GM21529 (cell line): ENCODE results near the gene INO80.
A peak's percentile ranks its signal among the peaks of the same experiment; 100 is the strongest.

Source experiments
- ATAC-seq: cut with Tn5 transposase; IDR thresholded peaks from one replicate; pipeline ENCODE4 v1.9.1; 2021; ENCODE audit not compliant: unreplicated experiment

The INO80 gene

DNA sequence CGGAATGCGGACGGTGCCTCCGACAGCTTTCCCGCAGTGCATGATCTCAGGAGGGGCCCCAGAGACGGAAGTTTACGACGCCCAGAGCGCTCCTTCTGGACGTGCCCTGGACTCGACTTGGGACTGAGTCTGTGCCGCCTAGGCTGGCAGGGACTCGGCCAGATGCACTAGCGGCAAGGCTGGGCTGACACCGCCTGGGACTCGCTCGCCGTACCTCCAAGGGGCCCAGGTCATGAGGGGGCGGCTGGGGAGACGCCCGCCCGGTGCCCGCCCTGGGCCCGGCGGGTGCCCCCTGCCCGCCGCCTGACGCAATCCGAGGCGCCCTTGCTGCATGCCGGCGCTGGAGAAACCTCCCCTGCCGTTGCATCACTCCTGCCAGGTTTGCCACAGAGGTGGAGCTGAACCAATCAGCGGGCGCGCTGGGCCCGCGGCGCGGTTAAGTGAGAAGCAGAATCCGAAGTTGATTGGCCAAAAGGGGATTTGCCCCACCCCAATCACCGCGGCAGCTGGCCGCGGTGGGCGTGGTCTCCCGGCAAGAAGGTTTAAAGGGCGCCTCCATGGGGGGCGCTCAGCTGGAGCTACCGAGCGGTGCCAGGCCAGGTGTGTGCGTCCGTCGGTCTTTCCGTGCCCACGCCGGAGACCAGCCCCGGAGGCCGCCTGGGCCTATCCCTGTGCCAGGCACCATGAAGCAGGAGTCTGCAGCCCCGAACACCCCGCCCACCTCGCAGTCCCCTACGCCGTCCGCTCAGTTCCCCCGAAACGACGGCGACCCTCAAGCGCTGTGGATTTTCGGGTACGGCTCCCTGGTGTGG, 163.0 kb downstream of the INO80 start, which contains the start of gene CHAC1:
Gene CHAC1 (plus strand): TSS at position 571 of the 812 bp plus-strand sequence. CDS start 113 bp downstream, at position 684.
- peak; percentile 94 for ATAC-seq

DNA sequence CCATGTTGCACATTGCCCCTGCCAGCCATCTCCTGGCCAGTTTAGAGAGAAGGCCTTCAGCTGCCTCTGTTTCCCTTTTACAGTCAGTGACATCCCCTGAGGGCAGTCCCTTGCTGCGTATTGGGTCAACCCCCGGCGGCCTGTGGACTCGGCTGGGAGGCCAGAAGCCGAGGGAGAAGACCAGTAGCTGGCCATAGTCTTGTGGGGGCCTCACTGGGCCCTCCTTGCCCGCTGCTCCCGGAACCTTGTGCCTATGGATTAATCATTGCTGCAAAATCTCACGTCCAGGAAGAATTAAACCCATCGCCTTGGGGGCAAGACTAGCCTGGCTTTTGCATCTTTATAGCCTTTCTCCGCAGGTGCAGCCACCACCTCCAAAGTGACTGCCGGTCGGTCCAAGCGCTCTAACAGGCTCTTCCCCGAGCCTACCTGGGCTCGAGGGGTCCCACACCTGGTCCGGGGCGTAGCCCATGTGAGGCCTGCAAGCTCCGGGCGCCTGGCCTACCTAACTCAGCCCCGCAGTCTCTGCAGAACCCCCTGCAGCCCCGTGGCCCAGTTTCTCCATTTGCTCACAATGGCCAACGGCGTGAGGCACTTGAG, 163.7 kb downstream of the INO80 start:
- no peak for ATAC-seq

DNA sequence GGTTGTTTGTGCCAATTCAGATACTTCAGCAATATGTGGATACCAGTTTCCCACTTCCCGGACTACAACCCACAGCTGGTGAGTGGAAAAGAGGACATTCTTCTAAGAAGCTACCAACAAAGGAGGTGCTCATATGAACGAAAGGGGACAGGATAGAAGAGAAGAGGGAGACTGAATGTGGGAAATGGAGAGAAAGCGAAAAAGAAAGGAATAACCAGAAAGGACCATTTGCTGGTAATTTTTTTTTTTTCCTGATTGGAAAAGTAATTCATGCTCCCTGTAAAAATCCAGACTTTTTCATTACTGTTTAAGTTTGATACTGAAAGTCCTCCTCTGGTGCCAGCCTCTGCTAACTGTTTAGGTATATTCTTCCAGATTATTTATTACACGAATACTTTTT, 164.3 kb downstream of the INO80 start:
- no peak for ATAC-seq

DNA sequence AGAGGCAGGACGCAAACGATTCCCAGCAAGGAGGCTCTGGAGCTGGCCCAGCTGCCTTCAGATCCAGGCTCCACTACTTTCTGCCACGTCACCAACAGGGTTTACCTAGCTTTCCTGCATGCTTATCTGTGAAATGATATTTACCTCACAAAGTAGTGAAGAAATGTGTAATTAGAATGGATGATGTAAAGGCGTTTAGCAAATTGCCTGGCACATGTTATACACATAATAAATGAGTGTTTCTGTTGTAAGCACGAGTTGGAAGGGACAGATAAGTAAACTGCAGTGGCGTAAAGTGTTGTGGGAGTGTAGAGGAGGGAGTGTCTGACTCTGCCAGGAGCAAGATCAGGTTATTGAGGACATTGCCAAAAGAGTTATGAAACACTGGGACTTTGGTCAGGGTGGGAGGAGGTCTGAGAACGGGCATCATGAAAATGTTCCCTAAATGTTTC, 166.3 kb downstream of the INO80 start:
- ATAC-seq: no peak

DNA sequence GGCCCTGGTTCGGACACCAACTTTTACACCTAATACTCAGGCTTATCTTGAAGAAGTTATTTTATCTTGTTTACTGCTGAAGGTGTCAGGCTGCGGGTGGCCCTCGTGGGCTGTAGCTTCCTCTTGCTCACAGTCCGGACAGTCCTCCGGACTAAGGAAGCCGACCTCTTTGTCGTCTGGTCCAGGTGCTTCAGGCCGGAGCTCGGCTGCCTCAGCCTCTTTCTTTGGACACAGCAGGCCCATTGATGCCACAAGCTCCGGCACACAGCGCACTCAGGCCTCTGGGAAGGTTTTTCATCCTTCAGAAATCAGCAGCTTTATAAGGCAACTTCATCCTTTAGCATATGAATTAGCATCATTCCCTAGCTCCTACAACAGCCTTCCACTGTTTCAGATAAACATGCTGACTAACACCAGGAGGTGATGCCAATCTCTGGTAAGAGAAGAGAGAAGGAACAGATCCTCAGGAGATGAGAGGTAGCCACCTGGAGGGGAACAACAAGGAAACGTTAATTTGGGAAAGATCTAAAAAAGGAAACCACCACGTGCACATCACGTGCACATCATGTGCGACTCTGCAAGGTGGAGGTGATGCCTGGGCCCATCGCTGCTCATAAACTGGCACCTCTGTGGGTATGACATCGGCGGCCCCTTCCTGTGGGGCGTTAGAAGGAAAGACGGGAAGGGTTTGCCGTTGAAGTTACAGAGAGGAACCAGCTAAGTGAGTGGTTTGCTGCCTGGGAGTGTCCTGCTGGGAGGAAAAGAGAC, 167.2 kb downstream of the INO80 start:
- no peak for ATAC-seq

DNA sequence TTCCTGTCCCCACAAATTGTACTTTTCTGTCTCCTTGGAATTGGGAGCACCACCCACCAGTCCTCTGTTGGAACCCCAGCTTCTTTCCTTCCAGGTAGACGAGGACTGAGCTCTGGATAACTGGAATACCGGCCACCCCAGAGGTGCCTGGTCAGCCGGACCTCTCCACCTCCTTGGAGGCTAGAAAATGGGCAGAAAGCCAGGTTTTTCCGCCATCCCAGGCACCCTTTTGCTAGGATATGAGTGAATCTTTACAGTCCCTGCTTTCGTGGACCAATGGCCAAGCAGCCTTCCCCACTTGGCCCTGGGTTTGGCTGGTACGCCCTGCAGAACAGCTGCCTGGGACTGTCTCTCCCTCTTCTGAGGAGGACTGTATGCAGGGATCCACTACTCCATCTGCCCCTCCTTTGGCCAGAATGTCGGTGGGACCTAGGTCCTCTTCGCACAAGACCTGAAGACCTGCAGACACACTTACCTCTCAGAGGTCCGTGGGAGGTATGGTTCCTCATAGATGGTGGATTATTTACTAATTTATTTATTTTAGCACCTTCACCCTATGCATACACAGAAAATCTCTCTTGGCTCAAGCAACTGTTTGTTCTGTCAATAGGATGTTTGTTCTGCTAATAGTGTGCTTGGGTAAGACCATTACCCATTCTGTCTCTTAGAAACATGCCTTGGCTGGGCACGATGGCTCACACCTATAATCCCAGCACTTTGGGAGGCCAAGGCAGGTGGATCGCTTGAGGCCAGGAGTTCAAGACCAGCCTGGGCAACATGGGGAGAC, 171.4 kb downstream of the INO80 start:
- ATAC-seq: no peak

DNA sequence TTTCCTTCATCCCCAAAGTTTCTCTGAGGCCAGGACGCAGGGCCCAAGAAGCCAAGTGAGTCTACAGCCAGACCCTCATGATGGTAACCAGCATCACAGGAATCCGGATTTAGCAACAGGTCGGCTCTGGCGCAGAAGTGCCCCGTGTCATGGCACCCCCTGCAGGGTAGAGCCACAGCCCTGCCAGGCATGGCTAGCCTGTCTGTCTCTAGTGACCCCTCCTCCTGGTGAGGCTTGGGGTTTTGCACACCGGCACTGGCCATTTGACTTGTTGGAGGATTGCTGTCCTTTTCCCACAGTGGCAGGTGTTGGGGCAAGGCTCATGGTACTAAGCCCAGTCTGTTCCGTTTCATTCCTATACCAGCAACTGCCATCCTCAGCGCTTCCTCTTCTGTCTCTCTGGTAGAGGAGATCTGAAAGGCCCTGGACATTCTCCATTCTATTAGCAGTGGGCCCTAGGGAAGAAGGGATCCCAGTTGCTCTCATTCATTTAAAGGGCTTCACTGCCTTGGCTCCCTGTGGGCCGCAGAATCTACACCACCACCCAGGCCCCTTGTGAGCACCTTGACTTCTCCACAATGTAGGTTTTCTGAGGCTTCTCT, 172.2 kb downstream of the INO80 start:
- ATAC-seq: no peak

DNA sequence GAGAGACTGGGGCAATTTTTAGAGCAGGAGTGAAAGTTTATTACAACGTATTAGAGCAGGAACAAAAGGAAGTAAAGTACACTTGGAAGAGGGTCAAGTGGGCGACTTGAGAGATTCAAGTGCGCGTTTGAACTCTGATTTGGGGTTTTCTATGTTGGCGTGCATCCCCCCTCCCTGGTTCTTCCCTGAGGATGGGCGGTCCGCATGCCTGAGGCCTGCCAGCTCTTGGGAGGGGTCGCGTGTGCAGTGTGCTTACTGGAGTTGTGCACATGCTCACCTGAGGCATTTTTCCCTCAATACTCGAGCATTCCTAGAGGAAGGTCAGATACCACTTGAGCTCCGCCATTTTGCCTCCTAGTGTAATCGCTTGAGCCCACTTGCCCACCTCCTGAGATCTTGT, 173.2 kb downstream of the INO80 start:
- ATAC-seq: no peak

DNA sequence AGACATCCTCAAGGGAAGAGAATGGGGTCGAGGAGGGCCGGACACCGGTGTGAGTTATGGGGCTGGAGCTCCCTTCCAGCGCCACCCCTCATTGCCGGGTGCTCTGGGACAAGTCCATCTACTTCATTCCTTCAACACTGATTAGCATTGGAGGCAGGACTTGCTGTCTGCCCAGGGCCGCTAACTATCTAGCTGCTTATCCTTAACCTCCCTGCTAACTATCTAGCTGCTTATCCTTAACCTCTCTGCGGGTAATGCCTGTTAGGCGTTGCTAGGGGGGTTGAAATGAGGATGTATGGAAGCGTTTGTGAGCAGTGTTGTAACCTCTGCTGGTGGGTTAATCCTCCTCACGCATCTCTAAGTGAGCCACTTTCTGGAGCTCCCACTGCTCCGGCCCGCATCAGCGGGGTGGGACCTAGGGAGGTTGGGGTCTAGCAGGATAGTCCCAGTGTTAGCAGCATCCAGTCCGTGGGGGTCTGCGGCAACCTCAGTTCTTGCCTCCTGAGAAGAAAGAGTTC, 173.7 kb downstream of the INO80 start:
- peak; percentile 14 for ATAC-seq

DNA sequence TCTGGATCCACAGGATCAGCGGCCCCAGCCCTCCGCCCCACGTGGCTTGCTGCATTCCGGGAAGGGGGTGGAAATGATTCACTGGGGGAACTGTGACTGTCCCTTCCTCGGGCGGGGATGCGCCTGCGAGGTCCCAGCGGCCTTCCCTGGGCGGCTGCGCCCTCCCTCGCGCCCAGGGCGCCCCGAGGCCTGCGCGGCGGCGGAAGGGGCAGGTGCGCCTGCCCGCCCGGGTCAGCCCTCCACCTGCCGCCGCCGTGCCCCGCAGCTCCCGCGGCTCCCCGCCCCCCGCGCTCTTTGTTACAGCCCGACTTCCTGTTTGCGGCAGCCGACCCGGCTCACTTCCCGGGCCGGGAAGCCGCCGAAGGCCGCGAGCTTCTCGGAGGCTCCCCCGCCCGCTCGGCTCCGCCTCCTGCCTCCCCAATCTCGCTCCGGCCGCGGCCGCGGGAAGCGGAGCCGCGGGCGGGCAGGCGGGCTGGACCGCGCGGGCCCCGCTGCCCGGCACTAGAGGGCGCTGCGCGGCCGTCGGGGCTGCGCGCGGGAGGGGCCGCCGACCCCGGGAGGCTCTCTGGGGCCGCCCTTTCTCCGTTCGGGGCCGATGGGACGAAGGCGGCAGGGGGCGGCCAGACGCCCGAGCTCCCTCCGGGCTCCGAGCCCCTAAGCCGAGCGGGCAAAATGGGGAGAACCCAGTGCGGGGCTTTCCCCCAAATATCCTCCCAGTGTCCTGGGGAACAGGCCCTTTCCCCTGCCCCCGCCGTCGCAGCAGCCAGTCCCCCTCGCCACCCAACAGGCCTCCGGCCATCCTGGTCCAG, 174.3 kb downstream of the INO80 start:
- ATAC-seq: peak; percentile 62

DNA sequence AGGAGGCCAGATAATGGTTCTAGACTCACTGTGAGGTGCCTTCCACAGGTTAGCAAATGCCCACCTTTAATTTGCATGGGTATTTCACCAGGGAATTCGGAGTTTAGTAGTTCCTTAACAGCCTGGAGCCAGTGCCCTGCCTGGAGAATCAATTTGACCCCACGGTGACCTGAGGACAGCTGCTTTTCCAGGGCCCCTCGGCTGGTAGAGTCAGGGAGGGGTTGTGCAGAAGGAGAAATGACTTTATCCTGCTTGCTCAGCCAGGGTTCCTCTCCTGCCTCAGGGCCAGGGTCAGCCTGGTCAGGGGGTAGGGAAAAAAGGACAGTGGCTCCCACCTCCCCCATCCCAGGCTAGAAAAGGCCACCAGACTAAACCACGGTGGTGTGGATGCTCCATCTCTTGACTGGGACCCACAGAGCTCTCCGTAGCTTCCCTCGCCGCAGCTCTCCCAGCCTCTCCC, 175.0 kb downstream of the INO80 start:
- no peak for ATAC-seq

DNA sequence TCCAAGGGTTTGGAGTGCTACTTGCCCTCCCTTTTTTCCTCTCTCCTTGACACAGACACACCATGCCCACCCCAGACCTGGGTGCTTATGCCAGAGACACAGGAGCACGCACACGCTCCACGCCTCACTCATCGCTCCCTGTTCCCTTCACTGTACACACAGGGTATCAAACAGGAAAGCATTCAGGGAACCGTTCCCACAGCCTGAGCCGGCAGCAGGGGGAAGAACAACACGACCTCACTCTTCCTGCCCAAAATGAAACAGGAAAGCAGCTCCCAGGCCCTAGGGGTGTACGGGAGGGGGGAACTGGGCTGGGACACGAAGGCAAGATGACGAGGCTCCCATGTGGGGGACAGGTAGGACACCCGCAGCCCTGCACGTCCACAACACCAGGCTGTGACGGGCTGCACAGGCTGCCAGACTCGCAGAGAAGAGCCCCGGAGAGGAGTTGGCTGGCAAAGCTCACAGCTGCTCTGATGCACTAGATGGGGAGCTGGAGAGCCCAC, 175.7 kb downstream of the INO80 start:
- no peak for ATAC-seq

DNA sequence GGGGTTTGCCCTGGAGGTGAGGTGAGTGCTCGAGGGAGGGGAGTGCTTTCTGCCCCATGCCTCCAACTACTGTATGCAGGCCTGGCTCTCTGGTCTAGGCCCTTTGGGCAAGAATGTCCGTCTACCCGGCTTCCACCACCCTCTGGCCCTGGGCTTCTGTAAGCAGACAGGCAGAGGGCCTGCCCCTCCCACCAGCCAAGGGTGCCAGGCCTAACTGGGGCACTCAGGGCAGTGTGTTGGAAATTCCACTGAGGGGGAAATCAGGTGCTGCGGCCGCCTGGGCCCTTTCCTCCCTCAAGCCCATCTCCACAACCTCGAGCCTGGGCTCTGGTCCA, 177.6 kb downstream of the INO80 start:
- no peak for ATAC-seq

DNA sequence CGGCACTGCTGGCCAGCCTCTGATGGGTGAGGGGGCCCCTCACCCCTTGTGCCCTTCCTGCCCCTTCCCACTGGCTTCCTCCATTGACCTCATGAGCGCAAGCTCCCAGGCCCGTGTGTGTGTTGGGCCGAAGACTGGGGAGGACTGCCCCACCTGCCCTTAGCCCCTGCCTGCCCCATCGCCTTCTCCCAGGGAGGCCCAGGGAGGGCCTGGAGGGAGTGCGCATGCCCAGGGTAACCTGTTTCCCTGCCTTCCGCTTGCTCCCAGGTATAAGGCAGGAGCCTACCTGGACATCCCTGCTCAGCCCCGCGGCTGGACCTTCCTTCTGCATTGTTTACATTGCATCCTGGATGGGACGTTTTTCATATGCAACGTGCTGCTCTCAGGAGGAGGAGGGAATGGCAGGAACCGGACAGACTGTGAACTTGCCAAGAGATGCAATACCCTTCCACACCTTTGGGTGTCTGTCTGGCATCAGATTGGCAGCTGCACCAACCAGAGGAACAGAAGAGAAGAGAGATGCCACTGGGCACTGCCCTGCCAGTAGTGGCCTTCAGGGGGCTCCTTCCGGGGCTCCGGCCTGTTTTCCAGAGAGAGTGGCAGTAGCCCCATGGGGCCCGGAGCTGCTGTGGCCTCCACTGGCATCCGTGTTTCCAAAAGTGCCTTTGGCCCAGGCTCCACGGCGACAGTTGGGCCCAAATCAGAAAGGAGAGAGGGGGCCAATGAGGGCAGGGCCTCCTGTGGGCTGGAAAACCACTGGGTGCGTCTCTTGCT, 178.1 kb downstream of the INO80 start:
- no peak for ATAC-seq

DNA sequence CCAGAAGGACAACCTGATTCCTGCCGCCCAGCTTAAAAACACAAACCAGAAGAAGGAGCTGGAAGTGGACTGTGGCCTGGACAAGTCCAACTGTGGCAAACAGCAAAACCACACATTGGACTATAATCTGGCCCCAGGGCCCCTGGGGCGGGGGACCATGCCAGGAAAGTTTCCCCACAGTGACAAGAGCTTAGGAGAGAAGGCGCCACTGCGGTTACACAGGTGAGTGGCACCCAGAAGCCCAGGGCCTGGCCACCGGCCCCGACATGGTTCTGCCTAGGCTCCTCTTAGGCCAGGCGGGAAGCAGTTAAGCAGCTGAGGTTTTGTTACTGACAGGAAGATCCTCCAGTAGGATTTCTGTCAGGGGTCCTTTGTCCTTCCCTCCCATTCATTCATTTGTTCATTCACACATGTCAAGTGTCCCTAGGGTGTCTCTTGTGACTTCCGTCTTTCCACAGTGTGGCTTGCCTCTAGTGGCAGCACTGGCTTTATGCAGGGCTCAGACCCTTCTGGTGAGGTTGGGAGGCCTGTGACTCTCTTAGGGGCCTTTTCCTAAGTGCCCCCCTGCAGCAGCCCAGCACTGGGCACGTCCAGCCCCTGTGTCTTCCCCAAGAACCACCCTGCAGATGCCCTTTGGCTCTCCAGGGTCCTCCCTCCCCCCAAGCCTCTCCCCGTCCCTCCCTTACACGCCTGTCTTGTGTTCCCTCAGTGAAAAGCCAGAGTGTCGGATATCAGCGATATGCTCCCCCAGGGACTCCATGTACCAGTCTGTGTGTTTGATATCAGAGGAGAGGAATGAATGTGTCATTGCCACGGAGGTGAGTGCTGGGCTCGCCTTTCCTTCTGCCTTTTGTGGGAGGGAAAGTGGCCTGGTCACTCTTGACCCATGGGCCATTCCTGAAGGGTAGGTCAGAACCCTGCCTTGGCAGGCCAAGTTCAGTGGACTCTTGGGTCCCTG, 179.1 kb downstream of the INO80 start:
- ATAC-seq: no peak

DNA sequence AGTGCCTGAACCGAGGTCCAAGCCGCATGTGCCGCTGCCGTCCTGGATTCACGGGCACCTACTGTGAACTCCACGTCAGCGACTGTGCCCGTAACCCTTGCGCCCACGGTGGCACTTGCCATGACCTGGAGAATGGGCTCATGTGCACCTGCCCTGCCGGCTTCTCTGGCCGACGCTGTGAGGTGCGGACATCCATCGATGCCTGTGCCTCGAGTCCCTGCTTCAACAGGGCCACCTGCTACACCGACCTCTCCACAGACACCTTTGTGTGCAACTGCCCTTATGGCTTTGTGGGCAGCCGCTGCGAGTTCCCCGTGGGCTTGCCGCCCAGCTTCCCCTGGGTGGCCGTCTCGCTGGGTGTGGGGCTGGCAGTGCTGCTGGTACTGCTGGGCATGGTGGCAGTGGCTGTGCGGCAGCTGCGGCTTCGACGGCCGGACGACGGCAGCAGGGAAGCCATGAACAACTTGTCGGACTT, 179.8 kb downstream of the INO80 start:
- ATAC-seq: no peak

DNA sequence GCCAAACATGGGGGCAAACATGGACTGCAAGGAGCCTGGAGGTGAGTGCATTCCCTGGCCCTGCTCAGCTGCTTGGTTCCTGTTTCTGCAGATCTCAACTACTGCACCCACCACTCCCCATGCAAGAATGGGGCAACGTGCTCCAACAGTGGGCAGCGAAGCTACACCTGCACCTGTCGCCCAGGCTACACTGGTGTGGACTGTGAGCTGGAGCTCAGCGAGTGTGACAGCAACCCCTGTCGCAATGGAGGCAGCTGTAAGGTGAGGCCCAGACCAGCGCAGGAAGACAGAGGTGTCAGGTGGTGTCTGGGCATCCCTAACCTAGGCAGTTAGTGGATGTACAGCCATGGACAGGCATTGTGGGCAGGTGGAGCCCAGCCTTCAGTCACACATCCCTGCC, 181.6 kb downstream of the INO80 start:
- ATAC-seq: no peak
